GM23248 (cell line): ENCODE data around the gene PEX10.

Source experiments
- EZH2 ChIP-seq: fragments of 200-600 bp; sonication (generic); IDR thresholded peaks from 2 replicates; pipeline ENCODE4 v1.6.1; 2018; ENCODE audit warnings: antibody characterized with exemption, mild to moderate bottlenecking; ENCODE audit not compliant: insufficient read depth, poor library complexity, severe bottlenecking
- EZH2phosphoT487 ChIP-seq: fragments of 200-600 bp; sonication (generic); IDR thresholded peaks from 2 replicates; pipeline ENCODE4 v1.6.1; 2018; ENCODE audit warnings: antibody characterized with exemption, moderate library complexity, mild to moderate bottlenecking, low read depth; ENCODE audit not compliant: insufficient read depth

GRCh38 chr1:2383576-2383975, 28.8 kb downstream of the PEX10 start:
- TF ChIP-seq EZH2phosphoT487 (no peak), EZH2 (no peak)
